Measurements from ENCODE around the gene MUSTN1.

MUSTN1 gene

DNA sequence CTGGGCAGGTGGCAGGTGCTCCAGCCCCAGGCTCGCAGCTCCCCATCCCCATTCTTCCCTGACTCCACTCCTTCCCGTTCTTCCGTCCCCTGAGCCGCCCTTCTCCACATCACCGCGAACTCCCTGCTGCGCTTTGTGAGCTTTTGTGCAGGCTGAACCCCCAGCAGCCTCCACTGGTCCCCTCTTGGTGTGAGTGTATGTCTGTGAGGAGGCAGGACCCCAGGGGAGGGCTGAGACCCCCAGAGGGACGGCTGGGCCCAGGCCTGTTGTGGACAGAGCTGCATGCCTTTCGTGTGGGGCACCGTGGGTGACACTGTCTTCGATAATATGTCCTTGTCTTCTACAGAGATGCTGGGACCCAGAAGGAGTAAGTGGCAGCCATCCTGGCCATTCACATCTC is 47.6 kb downstream of the MUSTN1 start:
- DNase-seq (ENCODE audit: low spot score): no peak
- TF ChIP-seq, protein P1, sequence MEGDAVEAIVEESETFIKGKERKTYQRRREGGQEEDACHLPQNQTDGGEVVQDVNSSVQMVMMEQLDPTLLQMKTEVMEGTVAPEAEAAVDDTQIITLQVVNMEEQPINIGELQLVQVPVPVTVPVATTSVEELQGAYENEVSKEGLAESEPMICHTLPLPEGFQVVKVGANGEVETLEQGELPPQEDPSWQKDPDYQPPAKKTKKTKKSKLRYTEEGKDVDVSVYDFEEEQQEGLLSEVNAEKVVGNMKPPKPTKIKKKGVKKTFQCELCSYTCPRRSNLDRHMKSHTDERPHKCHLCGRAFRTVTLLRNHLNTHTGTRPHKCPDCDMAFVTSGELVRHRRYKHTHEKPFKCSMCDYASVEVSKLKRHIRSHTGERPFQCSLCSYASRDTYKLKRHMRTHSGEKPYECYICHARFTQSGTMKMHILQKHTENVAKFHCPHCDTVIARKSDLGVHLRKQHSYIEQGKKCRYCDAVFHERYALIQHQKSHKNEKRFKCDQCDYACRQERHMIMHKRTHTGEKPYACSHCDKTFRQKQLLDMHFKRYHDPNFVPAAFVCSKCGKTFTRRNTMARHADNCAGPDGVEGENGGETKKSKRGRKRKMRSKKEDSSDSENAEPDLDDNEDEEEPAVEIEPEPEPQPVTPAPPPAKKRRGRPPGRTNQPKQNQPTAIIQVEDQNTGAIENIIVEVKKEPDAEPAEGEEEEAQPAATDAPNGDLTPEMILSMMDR (IDR thresholded peaks at IDR 0.05; ENCODE audit: extremely low read depth, missing control alignments): no peak

DNA sequence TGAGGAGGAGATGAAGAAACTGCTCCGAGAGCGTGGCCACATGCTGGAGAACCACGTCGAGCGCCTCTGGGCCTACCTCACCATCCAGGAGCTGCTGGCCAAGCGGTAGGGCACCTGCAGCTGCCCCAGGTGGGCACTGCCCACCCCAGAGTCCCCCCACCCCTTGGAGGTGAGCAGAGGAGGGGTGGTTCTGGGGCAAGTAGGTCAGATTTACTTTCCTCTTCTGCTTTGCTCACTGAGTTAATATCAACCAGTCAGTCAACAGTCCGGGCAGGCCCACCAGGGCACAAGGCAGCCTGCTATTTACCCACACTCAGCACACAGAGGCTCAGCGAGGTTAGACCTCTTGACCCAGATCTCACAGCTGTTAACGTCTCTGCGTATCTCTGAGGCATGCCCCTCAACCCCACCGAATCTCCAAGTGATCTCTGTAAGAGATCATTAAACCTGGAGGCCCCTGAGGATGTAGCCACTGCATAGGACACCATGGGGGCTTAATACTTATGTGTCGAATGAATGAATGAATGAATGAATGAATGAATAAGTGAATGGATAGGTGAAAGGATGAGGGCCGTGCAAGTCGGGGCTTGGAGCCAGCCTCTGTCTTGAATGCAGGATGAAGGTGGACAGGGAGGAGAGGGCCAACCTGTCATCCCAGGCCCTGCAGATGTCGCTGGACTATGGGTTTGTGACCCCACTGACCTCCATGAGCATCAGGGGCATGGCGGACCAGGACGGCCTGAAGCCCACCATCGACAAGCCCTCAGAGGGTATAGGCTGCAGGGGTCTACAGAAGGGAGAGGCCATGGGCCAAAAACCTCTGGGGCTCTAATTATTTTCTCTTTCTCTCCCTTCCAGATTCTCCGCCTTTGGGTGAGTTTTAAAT is 48.2 kb downstream of the MUSTN1 start:
- DNase-seq (ENCODE audit: low spot score): no peak
- TF ChIP-seq, protein P1 (IDR thresholded peaks at IDR 0.05; ENCODE audit: extremely low read depth, missing control alignments): no peak

DNA sequence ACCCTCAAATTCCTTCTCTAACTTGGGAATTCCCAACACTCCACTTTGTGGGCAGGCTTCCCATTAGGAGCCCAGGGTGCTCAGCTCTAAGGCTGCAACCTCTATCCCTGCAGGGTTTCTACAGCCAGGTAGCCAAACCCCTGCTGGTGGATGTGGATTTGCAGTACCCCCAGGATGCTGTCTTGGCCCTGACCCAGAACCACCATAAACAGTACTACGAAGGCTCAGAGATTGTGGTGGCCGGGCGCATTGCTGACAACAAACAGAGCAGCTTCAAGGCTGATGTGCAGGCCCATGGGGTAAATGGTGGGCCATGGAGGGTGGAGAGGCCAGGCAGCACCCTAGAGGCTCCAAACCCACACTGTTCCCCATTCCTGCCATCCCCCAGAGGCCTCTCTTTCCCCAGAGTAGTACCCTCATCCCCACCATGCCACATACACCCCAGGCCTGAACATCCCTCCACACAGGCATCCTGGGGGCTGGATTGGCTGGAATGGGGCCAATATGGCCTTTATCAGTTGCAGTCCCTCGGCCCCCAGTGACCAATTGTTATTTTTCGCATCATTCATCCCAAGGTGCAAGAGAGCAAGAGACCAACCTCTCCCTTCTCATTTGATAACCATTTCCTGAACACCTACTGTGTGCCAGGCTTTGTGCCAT is 49.8 kb downstream of the MUSTN1 start:
- no peak for DNase-seq (ENCODE audit: low spot score)
- TF ChIP-seq, protein P1 (IDR thresholded peaks at IDR 0.05; ENCODE audit: extremely low read depth, missing control alignments): no peak

DNA sequence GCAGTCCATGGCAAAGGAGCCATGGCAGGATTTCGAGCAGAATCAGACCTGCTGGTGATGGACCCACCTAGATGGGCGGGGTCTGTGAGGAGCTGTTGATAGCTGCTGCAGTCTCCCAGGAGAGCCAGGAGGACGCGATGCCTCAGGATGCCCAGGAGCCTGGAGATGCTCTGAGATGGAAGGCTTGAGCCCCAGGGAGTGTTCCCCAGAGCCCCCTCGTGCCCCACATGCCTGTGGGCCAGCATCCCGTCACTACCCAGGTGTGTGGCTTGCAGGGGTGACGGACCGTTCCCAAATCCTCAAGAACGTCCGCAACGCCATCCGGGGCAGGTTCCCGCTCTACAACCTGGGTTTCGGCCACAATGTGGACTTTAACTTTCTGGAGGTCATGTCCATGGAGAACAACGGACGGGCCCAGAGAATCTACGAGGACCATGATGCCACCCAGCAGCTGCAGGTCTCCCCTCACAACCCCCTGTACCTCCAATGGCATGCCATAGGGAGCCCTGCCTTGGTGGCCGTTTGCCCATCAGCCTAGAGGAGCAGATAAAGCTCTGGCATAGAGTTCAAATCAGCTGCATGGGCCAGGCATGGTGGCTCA is 50.7 kb downstream of the MUSTN1 start:
- TF ChIP-seq, protein P1 (IDR thresholded peaks at IDR 0.05; ENCODE audit: extremely low read depth, missing control alignments): no peak
- DNase-seq (ENCODE audit: low spot score): no peak

DNA sequence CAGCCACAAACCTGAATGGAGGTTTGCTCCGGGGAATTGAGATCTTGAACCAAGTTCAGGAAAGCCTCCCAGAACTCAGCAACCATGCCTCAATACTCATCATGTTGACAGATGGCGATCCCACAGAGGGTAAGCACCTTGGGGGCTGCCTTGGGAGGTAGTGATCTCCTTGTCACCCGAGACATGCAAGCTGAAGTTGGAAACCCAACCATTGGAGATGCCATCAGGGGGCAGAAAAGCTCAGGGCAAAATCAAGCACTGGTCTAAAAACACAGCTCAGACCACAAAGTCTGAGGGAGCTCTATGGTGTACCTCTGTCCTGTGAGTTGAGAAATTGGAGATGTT is 51.6 kb downstream of the MUSTN1 start:
- DNase-seq (ENCODE audit: low spot score): no peak
- TF ChIP-seq, protein P1 (IDR thresholded peaks at IDR 0.05; ENCODE audit: extremely low read depth, missing control alignments): no peak
